Stimulated activated CD4-positive, alpha-beta T cell treated with anti-CD3 and anti-CD28 coated beads, Interleukin-4, amount 100 ng/mL, for 48 hours (primary cell): ENCODE measurements around the gene PPL.
"Not testable (repeated sequence)": the region's sequence is repeated elsewhere in the genome, so short reads cannot be mapped to it uniquely, and the experiment has no call there.

ENCODE experiments used
- DNase-seq, 2 donors: peaks; one replicate each; pipeline ENCODE4 v3.0.0-alpha.2; 2020; ENCODE audit warnings: low read depth in 2 of 2

Gene PPL

GRCh38 chr16:4957720-4958509, 21.0 kb upstream of the PPL start, which contains the start of gene SEC14L5:
SEC14L5 (plus strand) TSS chr16:4958330; CDS start chr16:4959324, 994 bp downstream.
- DNase-seq = peak; percentile 92 to 97

- DNase-seq = no peak
These were observed 20.4 kb upstream of the PPL start for GRCh38 chr16:4957420-4957719.

- no peak for DNase-seq
These were observed 17.8 kb upstream of the PPL start for GRCh38 chr16:4954714-4955113.

GRCh38 chr16:4951583-4951982, 14.6 kb upstream of the PPL start:
- not testable (repeated sequence) for DNase-seq

- no peak for DNase-seq
These were observed 13.0 kb upstream of the PPL start for GRCh38 chr16:4949986-4950385.

- no peak for DNase-seq
These were observed 12.2 kb upstream of the PPL start for GRCh38 chr16:4948903-4949766.

- no peak for DNase-seq
These were observed 11.0 kb upstream of the PPL start for GRCh38 chr16:4947722-4948503.

GRCh38 chr16:4946917-4947316, 10.0 kb upstream of the PPL start:
- DNase-seq = no peak

GRCh38 chr16:4945560-4946502, 8.9 kb upstream of the PPL start:
- DNase-seq = no peak

- no peak for DNase-seq
These were observed 7.7 kb upstream of the PPL start for GRCh38 chr16:4944333-4945281.

- no peak for DNase-seq
These were observed 5.5 kb upstream of the PPL start for GRCh38 chr16:4942481-4942880.

GRCh38 chr16:4940719-4941118, 3.8 kb upstream of the PPL start:
- DNase-seq = no peak

- no peak for DNase-seq
These were observed 1.7 kb upstream of the PPL start for GRCh38 chr16:4938683-4939030.

- DNase-seq = no peak
These were observed 1.1 kb upstream of the PPL start for GRCh38 chr16:4937782-4938682.

GRCh38 chr16:4936181-4936990, 562 bp downstream of the PPL start:
- DNase-seq = no peak

GRCh38 chr16:4935241-4935855, 1.6 kb downstream of the PPL start:
- no peak for DNase-seq

GRCh38 chr16:4934591-4934990, 2.4 kb downstream of the PPL start:
- no peak for DNase-seq
